WTC11 (cell line): Measurements from ENCODE around the gene PCSK5. TPM values are rescaled to one million over a fixed set of nuclear protein-coding genes. Genes with fewer than 3 reads are reported as not detected.

Experiments used
- ATAC-seq: fragments of 200-7000 bp; cut with Tn5 transposase; 2 replicates; pipeline ENCODE4 v1.10.0; 2021; ENCODE audit warnings: mild to moderate bottlenecking, moderate library complexity
- CTCF ChIA-PET: fragments of 300-600 bp; sonication (Branson Sonifier 250); formaldehyde crosslinking; loops from one replicate; lab custom pipeline; 2021; ENCODE audit warnings: antibody characterized with exemption; lab: Charles Lee
- POLR2A ChIA-PET: fragments of 350-600 bp; sonication (Branson Sonifier 250); formaldehyde crosslinking; loops from one replicate; lab custom pipeline; 2021; ENCODE audit warnings: antibody characterized with exemption; lab: Charles Lee
- DNase-seq: peaks from one replicate; pipeline ENCODE4 v3.0.0; 2021; ENCODE audit warnings: low spot score
- H3K27ac Mint-ChIP-seq: 2 replicates; pipeline ENCODE4 v1.8.0; 2021; ENCODE audit warnings: mixed read lengths
- H3K27me3 Mint-ChIP-seq: 2 replicates; pipeline ENCODE4 v1.8.0; 2021; ENCODE audit warnings: low read depth, mild to moderate bottlenecking, moderate library complexity, mixed read lengths
- H3K36me3 Mint-ChIP-seq: 2 replicates; pipeline ENCODE4 v1.8.0; 2021; ENCODE audit warnings: mixed read lengths
- H3K4me1 Mint-ChIP-seq: 2 replicates; pipeline ENCODE4 v1.8.0; 2022; ENCODE audit warnings: mixed read lengths
- H3K4me3 Mint-ChIP-seq: 2 replicates; pipeline ENCODE4 v1.8.0; 2021; ENCODE audit warnings: mild to moderate bottlenecking, moderate library complexity, mixed read lengths
- H3K9me3 Mint-ChIP-seq: 2 replicates; pipeline ENCODE4 v1.8.0; 2021; ENCODE audit warnings: mixed read lengths
- ATF6 ChIP-seq: sonication (generic); formaldehyde crosslinking; IDR thresholded peaks from 2 replicates; pipeline ENCODE4 v1.8.1; 2023; ENCODE audit warnings: mild to moderate bottlenecking, missing genetic modification reagents
- CREB1 ChIP-seq: sonication (generic); formaldehyde crosslinking; IDR thresholded peaks from 2 replicates; pipeline ENCODE4 v1.8.0; 2023; ENCODE audit warnings: mild to moderate bottlenecking, missing genetic modification reagents
- E2F5 ChIP-seq: sonication (generic); formaldehyde crosslinking; IDR thresholded peaks from 2 replicates; pipeline ENCODE4 v1.8.1; 2022; ENCODE audit warnings: mild to moderate bottlenecking, moderate library complexity, missing genetic modification reagents
- EMX1 ChIP-seq: fragments of 250-450 bp; sonication (Bioruptor Pico); IDR thresholded peaks from 2 replicates; pipeline ENCODE4 v1.8.0; 2021; ENCODE audit warnings: mild to moderate bottlenecking
- FOXJ3 ChIP-seq: sonication (generic); formaldehyde crosslinking; IDR thresholded peaks from 2 replicates; pipeline ENCODE4 v1.9.0; 2021; ENCODE audit warnings: missing genetic modification reagents, mild to moderate bottlenecking, borderline replicate concordance
- FOXP1 ChIP-seq: sonication (generic); formaldehyde crosslinking; IDR thresholded peaks from 2 replicates; pipeline ENCODE4 v1.8.0; 2022; ENCODE audit warnings: missing genetic modification reagents, mild to moderate bottlenecking, moderate library complexity, borderline replicate concordance
- JAZF1 ChIP-seq: fragments of 250-450 bp; sonication (Bioruptor Pico); IDR thresholded peaks from 2 replicates; pipeline ENCODE4 v1.9.0; 2021; ENCODE audit warnings: moderate library complexity, mild to moderate bottlenecking, inconsistent platforms
- OVOL2 ChIP-seq: fragments of 250-450 bp; sonication (Bioruptor Pico); IDR thresholded peaks from 2 replicates; pipeline ENCODE4 v1.9.0; 2021; ENCODE audit warnings: mild to moderate bottlenecking, borderline replicate concordance
- SMAD4 ChIP-seq: sonication (generic); formaldehyde crosslinking; IDR thresholded peaks from 2 replicates; pipeline ENCODE4 v1.8.0; 2022; ENCODE audit warnings: mild to moderate bottlenecking, missing genetic modification reagents
- SOX15 ChIP-seq: fragments of 250-450 bp; sonication (Bioruptor Pico); IDR thresholded peaks from 2 replicates; pipeline ENCODE4 v1.9.0; 2021; ENCODE audit warnings: mild to moderate bottlenecking
- TCF7 ChIP-seq: sonication (generic); formaldehyde crosslinking; IDR thresholded peaks from 2 replicates; pipeline ENCODE4 v1.8.0; 2022; ENCODE audit warnings: mild to moderate bottlenecking, low read depth, missing genetic modification reagents, moderate library complexity
- TEAD1 ChIP-seq: sonication (generic); formaldehyde crosslinking; IDR thresholded peaks from 2 replicates; pipeline ENCODE4 v1.8.0; 2022; ENCODE audit warnings: mild to moderate bottlenecking, missing genetic modification reagents
- TP53 ChIP-seq: sonication (generic); formaldehyde crosslinking; IDR thresholded peaks from 2 replicates; pipeline ENCODE4 v1.8.1; 2023; ENCODE audit warnings: mild to moderate bottlenecking, missing genetic modification reagents
- ZBTB43 ChIP-seq: sonication (generic); formaldehyde crosslinking; IDR thresholded peaks from 2 replicates; pipeline ENCODE4 v1.8.1; 2023; ENCODE audit warnings: mild to moderate bottlenecking, missing genetic modification reagents
- total RNA-seq: library from RNA; stranded (reverse); gene quantifications from 3 replicates; pipeline ENCODE4 v1.2.3, GENCODE V29; 2021
- TF ChIP-seq, protein P1 (sequence below): fragments of 250-450 bp; sonication (Bioruptor Pico); conservative IDR thresholded peaks from 2 replicates; pipeline ENCODE4 v1.9.0; 2021; ENCODE audit warnings: mild to moderate bottlenecking
- TF ChIP-seq, protein P2 (sequence below): fragments of 200-600 bp; IDR thresholded peaks from 2 replicates; pipeline ENCODE4 v1.8.0; 2022; ENCODE audit warnings: antibody characterized with exemption
- TF ChIP-seq, protein P3 (sequence below): sonication (generic); formaldehyde crosslinking; IDR thresholded peaks from 2 replicates; pipeline ENCODE4 v1.8.1; 2023; ENCODE audit warnings: mild to moderate bottlenecking, missing genetic modification reagents, borderline replicate concordance

The PCSK5 gene
- total RNA-seq, 1 experiment from 2014 or later: 30.6 TPM

DNA sequence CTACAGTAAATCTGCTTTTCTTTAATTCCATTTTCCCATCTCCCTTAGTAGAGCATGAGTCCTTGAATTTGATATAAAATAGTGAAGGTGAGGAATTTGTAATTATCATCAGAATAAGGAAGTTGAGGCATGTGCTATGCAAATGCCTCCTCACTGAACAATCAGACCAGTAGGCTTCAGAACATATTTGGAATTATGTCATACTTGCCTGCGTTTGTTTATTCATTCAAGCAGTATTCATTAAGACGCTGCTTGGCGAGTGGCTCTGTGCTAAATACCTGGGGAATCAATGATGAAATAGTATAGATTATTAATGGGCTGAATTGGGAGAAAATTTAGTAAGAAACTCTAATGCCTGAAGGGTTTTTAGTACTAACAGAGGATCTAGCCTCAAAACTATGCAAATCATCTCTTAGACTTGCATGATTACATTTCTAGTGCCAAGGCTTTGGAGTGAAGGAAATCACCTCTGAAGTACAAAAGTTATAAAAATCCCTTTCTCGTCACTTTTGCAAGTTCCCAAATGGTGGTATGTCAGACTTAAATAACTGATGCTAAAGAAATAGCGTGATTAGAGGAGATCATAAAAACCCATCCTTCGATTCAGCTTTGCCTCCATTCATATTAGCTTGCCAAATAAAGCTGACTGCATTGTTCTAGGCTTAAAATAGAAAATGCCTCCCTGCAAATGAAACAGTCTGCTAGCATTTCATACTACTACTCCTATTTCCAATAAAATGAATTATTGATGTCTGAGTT is 141.7 kb downstream of the PCSK5 start:
- Mint-ChIP-seq H3K27ac (peak overlapping the region; percentile 7; the same call in 1 of the 2 replicates), H3K36me3 (peaks cover 35% of the 10 kb centered on the region), H3K9me3 (peaks cover 4% of the 10 kb centered on the region; the same call in 1 of the 2 replicates), H3K27me3 (no peaks in the 10 kb centered on the region), H3K4me3 (no peak overlapping the region), H3K4me1 (peaks cover 13% of the 10 kb centered on the region)
- CTCF ChIA-PET: no interaction called here
- ATAC-seq: no peak
- POLR2A ChIA-PET: no interaction called here
- TF ChIP-seq ZBTB43 (CRISPR knock-in tag) (no peak), TEAD1 (no peak), JAZF1 (CRISPR knock-in tag) (no peak), EMX1 (CRISPR knock-in tag) (no peak), TP53 (CRISPR knock-in tag) (no peak), SOX15 (CRISPR knock-in tag) (no peak), ATF6 (CRISPR knock-in tag) (no peak), TCF7 (CRISPR knock-in tag) (no peak), SMAD4 (CRISPR knock-in tag) (no peak)
- TF ChIP-seq, protein P1, sequence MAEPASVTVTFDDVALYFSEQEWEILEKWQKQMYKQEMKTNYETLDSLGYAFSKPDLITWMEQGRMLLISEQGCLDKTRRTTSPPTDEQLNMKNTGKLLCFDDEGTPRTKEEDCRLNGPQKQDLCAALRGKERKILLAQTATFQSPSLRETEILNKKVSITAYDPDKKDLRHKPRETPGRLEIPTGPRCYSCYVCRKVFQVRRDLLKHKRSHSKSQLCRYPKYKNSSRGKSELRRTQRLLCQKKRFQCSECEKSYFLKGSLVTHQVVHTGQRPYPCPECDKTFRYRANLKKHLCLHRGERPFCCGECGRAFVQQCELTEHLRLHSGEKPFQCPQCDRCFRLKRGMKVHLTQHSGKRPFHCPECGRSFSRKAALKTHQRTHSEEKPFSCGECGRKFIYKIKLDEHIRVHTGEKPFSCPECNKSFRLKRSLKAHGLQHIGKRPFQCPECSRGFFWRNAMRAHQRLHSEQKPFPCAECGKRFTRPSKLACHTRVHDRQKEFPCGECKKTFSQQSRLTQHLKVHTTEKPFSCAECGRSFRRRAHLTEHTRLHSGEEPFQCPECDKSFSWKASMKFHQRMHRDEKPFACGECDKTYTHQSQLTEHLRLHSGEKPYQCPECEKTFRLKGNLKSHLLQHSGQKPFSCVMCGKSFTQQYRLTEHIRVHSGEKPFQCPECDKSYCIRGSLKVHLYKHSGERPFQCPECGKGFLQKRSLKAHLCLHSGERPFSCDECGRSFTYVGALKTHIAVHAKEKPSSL (CRISPR knock-in tag): no peak
- TF ChIP-seq, protein P2, sequence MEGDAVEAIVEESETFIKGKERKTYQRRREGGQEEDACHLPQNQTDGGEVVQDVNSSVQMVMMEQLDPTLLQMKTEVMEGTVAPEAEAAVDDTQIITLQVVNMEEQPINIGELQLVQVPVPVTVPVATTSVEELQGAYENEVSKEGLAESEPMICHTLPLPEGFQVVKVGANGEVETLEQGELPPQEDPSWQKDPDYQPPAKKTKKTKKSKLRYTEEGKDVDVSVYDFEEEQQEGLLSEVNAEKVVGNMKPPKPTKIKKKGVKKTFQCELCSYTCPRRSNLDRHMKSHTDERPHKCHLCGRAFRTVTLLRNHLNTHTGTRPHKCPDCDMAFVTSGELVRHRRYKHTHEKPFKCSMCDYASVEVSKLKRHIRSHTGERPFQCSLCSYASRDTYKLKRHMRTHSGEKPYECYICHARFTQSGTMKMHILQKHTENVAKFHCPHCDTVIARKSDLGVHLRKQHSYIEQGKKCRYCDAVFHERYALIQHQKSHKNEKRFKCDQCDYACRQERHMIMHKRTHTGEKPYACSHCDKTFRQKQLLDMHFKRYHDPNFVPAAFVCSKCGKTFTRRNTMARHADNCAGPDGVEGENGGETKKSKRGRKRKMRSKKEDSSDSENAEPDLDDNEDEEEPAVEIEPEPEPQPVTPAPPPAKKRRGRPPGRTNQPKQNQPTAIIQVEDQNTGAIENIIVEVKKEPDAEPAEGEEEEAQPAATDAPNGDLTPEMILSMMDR: no peak
- TF ChIP-seq, protein P3, sequence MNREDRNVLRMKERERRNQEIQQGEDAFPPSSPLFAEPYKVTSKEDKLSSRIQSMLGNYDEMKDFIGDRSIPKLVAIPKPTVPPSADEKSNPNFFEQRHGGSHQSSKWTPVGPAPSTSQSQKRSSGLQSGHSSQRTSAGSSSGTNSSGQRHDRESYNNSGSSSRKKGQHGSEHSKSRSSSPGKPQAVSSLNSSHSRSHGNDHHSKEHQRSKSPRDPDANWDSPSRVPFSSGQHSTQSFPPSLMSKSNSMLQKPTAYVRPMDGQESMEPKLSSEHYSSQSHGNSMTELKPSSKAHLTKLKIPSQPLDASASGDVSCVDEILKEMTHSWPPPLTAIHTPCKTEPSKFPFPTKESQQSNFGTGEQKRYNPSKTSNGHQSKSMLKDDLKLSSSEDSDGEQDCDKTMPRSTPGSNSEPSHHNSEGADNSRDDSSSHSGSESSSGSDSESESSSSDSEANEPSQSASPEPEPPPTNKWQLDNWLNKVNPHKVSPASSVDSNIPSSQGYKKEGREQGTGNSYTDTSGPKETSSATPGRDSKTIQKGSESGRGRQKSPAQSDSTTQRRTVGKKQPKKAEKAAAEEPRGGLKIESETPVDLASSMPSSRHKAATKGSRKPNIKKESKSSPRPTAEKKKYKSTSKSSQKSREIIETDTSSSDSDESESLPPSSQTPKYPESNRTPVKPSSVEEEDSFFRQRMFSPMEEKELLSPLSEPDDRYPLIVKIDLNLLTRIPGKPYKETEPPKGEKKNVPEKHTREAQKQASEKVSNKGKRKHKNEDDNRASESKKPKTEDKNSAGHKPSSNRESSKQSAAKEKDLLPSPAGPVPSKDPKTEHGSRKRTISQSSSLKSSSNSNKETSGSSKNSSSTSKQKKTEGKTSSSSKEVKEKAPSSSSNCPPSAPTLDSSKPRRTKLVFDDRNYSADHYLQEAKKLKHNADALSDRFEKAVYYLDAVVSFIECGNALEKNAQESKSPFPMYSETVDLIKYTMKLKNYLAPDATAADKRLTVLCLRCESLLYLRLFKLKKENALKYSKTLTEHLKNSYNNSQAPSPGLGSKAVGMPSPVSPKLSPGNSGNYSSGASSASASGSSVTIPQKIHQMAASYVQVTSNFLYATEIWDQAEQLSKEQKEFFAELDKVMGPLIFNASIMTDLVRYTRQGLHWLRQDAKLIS (CRISPR knock-in tag): no peak
- no peak for DNase-seq

- Mint-ChIP-seq H3K27ac (no peak overlapping the region), H3K36me3 (peaks cover 32% of the 10 kb centered on the region), H3K9me3 (peaks cover 4% of the 10 kb centered on the region; the same call in 1 of the 2 replicates), H3K4me1 (peaks cover 20% of the 10 kb centered on the region), H3K27me3 (no peaks in the 10 kb centered on the region), H3K4me3 (no peak overlapping the region)
- no peak for ATAC-seq
- DNase-seq: no peak
- ChIA-PET POLR2A (no interaction called here), CTCF (no interaction called here)
- TF ChIP-seq OVOL2 (CRISPR knock-in tag) (no peak), E2F5 (CRISPR knock-in tag) (no peak), FOXJ3 (CRISPR knock-in tag) (no peak), CREB1 (CRISPR knock-in tag) (no peak), TEAD1 (no peak), FOXP1 (CRISPR knock-in tag) (no peak)
- TF ChIP-seq, protein P3 (CRISPR knock-in tag): no peak
These were observed 142.4 kb downstream of the PCSK5 start for GRCh38 chr9:76032797-76033373.
